ENCODE data around the gene IRAK2. TPM values are rescaled to one million over a fixed set of nuclear protein-coding genes. Genes with fewer than 3 reads are reported as not detected.

Gene IRAK2
- total RNA-seq, 1 donor from 2014 or later: 1.6 TPM

DNA sequence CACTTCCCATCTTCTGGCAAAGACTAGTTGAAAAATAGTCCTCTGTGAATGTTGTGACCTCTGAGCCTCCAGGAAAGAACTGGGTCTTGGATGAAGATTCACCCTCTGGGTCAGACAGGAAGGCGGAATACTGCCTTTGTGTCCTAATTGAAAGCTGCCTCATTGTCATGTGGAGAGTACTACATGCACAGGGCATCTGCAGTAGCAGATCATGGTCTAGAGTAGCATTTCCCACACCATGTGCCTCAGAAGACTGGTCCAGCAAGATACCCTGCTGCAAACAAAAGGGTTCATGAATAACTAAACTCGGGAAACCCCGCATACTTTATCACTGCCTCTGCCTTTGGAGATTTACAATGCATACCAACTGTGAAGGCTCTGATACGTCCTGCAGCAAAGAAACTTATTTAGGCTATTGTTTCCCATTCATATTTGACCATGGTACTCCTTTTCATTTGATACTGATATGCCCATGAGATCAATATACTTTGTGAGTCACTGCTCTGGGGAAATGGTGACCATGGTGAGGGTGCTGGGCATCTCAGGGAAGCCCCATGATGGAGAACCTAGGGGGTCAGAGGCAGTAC, 22.7 kb downstream of the IRAK2 start:
- Histone ChIP-seq H3K4me1 (ENCODE audit: control insufficient read depth in 3 of 3, insufficient read depth in 3 of 3, low read length in 3 of 3) (peaks cover 31 to 47% (median 42%) of the 10 kb centered on the region in 3 donors), H3K9me3 (ENCODE audit: control insufficient read depth in 3 of 3, low read length in 3 of 3) (no peaks in the 10 kb centered on the region), H3K27me3 (ENCODE audit: control insufficient read depth in 3 of 3, insufficient read depth in 3 of 3, low read length in 3 of 3) (no peaks in the 10 kb centered on the region), H3K36me3 (ENCODE audit: control insufficient read depth in 3 of 3, insufficient read depth in 3 of 3, low read length in 3 of 3) (peaks cover 0 to 4% (median 2%) of the 10 kb centered on the region in 3 donors), H3K27ac (ENCODE audit: low read depth, low read length) (no peak overlapping the region), H3K4me3 (ENCODE audit: low read length in 3 of 3) (no peak overlapping the region), H3K9ac (ENCODE audit: low read depth in 1 of 3, low read length in 3 of 3) (no peak overlapping the region)

DNA sequence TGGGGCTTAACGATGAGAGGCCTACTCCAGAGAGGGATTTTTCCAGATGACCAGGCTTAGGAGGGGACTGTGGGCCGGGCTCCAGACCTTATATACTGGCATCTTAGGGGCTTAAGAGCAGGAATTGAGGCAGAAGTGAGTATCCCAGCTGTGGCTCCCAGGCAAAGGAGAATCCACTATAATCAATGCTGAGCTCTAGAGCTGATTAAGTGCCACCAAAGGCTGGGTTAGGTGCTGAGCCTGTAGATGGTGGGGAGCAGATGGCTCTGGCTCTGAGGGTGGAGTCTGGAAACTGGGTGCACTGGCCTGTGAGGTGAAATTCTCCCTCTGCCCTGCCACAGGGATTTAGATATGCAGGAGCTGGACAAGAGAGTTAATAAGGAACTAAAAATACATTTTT, 23.2 kb downstream of the IRAK2 start:
- Histone ChIP-seq H3K27ac (ENCODE audit: low read depth, low read length) (no peak overlapping the region), H3K27me3 (ENCODE audit: control insufficient read depth in 3 of 3, insufficient read depth in 3 of 3, low read length in 3 of 3) (no peaks in the 10 kb centered on the region)

DNA sequence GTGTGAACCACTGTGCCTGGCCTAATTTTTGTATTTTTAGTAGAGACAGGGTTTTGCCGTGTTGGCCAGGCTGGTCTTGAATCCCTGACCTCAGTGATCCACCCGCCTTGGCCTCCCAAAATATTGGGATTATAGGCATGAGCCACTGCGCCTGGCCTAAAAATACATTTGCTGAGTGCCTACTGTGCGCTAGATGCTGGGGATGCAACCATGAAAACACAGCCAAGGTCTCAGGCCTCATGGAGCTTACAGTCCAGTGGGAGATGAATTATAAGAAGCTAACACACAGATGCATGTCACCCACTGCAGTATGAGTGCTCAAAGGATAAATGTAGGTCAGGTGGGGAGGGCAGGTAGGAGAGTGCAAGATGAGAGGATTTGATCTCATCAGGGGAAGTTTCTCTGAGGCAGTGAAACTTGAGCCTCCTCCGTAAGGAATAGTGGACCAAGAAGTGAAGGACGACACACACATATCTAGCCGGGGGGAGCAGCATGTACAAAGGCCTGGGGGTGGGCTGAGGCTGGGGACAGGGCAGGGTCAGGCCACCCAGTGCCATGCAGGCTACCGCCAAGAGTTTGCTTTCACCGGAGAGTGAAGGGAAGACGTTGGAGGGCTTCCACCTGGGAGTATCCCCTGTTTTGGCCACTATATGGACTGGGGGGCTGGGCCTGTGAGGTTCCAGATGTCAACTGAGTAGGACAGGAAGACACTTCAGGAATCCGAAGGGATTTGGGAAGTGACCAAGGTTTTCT, 24.3 kb downstream of the IRAK2 start:
- no peaks in the 10 kb centered on the region for H3K27me3 ChIP-seq (ENCODE audit: control insufficient read depth in 3 of 3, insufficient read depth in 3 of 3, low read length in 3 of 3)
- H3K4me1 ChIP-seq (ENCODE audit: control insufficient read depth in 3 of 3, insufficient read depth in 3 of 3, low read length in 3 of 3): peaks cover 45 to 63% (median 58%) of the 10 kb centered on the region in 3 donors
- H3K9me3 ChIP-seq (ENCODE audit: control insufficient read depth in 3 of 3, low read length in 3 of 3): no peaks in the 10 kb centered on the region
- H3K36me3 ChIP-seq (ENCODE audit: control insufficient read depth in 3 of 3, insufficient read depth in 3 of 3, low read length in 3 of 3): peaks cover 0 to 3% (median 2%) of the 10 kb centered on the region in 3 donors
- peak overlapping the region; percentile 49 to 52 (median 52) for H3K4me3 ChIP-seq (ENCODE audit: low read length in 3 of 3)
- H3K9ac ChIP-seq (ENCODE audit: low read depth in 1 of 3, low read length in 3 of 3): peak overlapping the region; percentile 41 to 51 (median 50)
- H3K27ac ChIP-seq (ENCODE audit: low read depth, low read length): peak overlapping the region; percentile 97

More for the DNA sequence above, 23.2 kb downstream of the IRAK2 start:
- H3K4me1 ChIP-seq (ENCODE audit: control insufficient read depth in 3 of 3, insufficient read depth in 3 of 3, low read length in 3 of 3): peaks cover 37 to 52% (median 47%) of the 10 kb centered on the region in 3 donors
- no peak overlapping the region for H3K9ac ChIP-seq (ENCODE audit: low read depth in 1 of 3, low read length in 3 of 3)
- H3K4me3 ChIP-seq (ENCODE audit: low read length in 3 of 3): no peak overlapping the region
- no peaks in the 10 kb centered on the region for H3K9me3 ChIP-seq (ENCODE audit: control insufficient read depth in 3 of 3, low read length in 3 of 3)
- peaks cover 0 to 4% (median 2%) of the 10 kb centered on the region in 3 donors for H3K36me3 ChIP-seq (ENCODE audit: control insufficient read depth in 3 of 3, insufficient read depth in 3 of 3, low read length in 3 of 3)

DNA sequence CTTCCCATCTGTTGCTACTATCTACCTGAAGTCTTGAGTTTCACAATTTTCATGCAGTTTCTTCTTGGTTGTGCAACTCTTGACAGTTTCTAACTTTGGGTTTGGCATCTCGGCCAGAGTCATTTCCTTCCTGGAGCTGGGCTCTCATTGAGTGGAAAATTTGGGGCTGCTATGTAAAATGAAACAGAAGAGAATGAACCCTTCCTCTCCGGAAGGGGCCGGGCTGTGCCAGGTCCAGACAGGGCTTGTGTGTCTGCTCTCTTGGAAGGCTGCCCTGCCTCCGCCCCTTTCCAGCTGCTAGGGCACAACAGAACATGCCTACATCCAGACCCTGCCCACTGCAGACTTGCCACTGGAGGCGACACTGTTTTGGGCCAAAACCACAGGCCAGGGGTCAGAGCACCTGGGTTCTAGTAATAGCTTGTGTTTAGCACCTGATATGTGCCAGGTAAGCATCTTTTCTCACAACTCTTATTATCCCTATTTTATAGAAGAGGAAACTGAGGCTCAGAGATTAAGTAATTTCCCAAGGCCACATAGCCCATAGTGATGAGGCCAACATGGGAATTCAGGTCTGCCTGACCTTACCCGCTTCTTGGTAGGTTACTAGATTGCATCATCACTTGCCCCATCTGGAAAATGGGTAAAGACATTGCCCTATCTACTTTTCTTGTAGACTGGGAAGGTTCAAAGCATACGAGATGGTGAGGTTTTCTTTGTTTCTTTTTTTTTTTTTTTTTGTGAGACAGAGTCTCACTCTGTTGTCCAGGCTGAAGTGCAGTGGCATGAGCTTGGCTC, 25.0 kb downstream of the IRAK2 start:
- no peaks in the 10 kb centered on the region for H3K9me3 ChIP-seq (ENCODE audit: control insufficient read depth in 3 of 3, low read length in 3 of 3)
- peaks cover 0 to 2% (median 0%) of the 10 kb centered on the region in 3 donors for H3K36me3 ChIP-seq (ENCODE audit: control insufficient read depth in 3 of 3, insufficient read depth in 3 of 3, low read length in 3 of 3)
- peaks cover 53 to 70% (median 66%) of the 10 kb centered on the region in 3 donors for H3K4me1 ChIP-seq (ENCODE audit: control insufficient read depth in 3 of 3, insufficient read depth in 3 of 3, low read length in 3 of 3)
- H3K9ac ChIP-seq (ENCODE audit: low read depth in 1 of 3, low read length in 3 of 3): peak overlapping the region; percentile 41 to 51 (median 50)
- peak overlapping the region; percentile 97 for H3K27ac ChIP-seq (ENCODE audit: low read depth, low read length)
- peak overlapping the region; percentile 49 to 52 (median 52) for H3K4me3 ChIP-seq (ENCODE audit: low read length in 3 of 3)
- H3K27me3 ChIP-seq (ENCODE audit: control insufficient read depth in 3 of 3, insufficient read depth in 3 of 3, low read length in 3 of 3): no peaks in the 10 kb centered on the region

DNA sequence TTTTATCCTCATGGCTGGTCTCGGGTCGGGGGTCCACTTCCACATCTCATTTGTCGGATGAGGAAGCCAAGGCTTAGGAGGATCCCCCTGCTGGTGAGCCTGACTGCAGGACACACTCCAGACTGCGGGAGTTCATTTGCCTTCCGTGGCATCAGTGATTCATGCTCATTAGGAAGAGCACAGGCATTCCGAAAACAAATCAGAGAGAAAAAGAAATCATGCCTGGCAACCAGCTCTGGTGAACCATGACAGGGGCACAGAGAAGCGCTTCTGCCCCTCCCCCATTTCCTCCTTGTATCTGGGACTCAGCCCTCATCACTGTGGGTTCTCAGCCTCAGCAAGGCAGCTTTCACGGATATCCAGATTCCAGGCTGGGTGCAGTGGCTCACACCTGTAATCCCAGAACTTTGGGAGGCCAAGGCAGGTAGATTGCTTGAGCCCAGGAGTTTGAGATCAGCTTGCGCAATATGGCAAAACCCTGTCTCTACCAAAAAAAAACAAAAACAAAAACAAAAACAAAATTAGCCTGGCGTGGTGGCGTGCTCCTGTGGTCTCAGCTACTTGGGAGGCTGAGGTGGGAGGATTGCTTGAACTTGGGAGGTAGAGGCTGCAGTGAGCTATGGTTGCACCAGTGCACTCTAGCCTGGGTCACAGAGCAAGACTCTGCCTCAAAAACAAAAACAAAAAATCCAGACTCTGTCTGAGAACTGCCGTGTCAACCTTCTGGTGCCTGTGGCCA, 28.4 kb downstream of the IRAK2 start:
- H3K9me3 ChIP-seq (ENCODE audit: control insufficient read depth in 3 of 3, low read length in 3 of 3): no peaks in the 10 kb centered on the region
- H3K27me3 ChIP-seq (ENCODE audit: control insufficient read depth in 3 of 3, insufficient read depth in 3 of 3, low read length in 3 of 3): no peaks in the 10 kb centered on the region
- no peaks in the 10 kb centered on the region for H3K36me3 ChIP-seq (ENCODE audit: control insufficient read depth in 3 of 3, insufficient read depth in 3 of 3, low read length in 3 of 3)
- peaks cover 65 to 82% (median 72%) of the 10 kb centered on the region in 3 donors for H3K4me1 ChIP-seq (ENCODE audit: control insufficient read depth in 3 of 3, insufficient read depth in 3 of 3, low read length in 3 of 3)
- peak overlapping the region; percentile 57 to 74 (median 64) for H3K9ac ChIP-seq (ENCODE audit: low read depth in 1 of 3, low read length in 3 of 3)
- peak overlapping the region; percentile 97 for H3K27ac ChIP-seq (ENCODE audit: low read depth, low read length)
- no peak overlapping the region for H3K4me3 ChIP-seq (ENCODE audit: low read length in 3 of 3)

DNA sequence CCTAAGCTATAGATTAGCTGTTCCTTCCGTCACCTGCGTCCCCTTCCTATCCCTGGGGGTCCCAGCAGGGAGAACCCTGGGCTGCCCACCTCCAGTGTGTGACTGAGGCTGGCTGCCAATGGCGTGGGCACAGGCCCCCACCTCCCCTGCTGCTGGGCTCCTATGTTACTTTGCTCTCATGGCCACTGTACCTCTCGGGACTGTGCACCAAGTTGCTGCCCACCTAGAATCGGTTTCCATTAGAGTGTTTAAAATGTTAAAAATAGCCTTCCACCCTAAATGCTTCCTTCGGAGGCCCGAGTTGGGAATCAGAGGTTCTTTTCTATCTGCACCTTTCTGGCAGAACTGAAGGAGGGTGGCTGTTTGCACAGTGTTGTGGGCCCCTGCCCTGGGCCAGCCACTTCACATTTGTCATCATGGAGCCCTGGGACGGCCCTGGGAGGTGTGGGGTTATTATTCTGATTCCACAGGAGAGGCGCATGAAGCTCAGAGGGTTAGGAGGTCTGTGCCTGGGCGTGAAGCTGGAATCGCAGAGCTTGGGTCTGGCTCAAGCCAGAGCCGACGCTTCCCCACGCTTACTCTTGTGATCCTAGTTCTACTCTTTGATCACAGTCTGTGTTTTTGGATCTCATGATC, 29.1 kb downstream of the IRAK2 start:
- H3K9me3 ChIP-seq (ENCODE audit: control insufficient read depth in 3 of 3, low read length in 3 of 3): no peaks in the 10 kb centered on the region
- peak overlapping the region; percentile 48 to 74 (median 64) for H3K9ac ChIP-seq (ENCODE audit: low read depth in 1 of 3, low read length in 3 of 3)
- peak overlapping the region in 2 of 3 donors; percentile 29 to 32 for H3K4me3 ChIP-seq (ENCODE audit: low read length in 3 of 3)
- H3K4me1 ChIP-seq (ENCODE audit: control insufficient read depth in 3 of 3, insufficient read depth in 3 of 3, low read length in 3 of 3): peaks cover 64 to 86% (median 76%) of the 10 kb centered on the region in 3 donors
- no peaks in the 10 kb centered on the region for H3K36me3 ChIP-seq (ENCODE audit: control insufficient read depth in 3 of 3, insufficient read depth in 3 of 3, low read length in 3 of 3)
- H3K27ac ChIP-seq (ENCODE audit: low read depth, low read length): peak overlapping the region; percentile 97
- no peaks in the 10 kb centered on the region for H3K27me3 ChIP-seq (ENCODE audit: control insufficient read depth in 3 of 3, insufficient read depth in 3 of 3, low read length in 3 of 3)

DNA sequence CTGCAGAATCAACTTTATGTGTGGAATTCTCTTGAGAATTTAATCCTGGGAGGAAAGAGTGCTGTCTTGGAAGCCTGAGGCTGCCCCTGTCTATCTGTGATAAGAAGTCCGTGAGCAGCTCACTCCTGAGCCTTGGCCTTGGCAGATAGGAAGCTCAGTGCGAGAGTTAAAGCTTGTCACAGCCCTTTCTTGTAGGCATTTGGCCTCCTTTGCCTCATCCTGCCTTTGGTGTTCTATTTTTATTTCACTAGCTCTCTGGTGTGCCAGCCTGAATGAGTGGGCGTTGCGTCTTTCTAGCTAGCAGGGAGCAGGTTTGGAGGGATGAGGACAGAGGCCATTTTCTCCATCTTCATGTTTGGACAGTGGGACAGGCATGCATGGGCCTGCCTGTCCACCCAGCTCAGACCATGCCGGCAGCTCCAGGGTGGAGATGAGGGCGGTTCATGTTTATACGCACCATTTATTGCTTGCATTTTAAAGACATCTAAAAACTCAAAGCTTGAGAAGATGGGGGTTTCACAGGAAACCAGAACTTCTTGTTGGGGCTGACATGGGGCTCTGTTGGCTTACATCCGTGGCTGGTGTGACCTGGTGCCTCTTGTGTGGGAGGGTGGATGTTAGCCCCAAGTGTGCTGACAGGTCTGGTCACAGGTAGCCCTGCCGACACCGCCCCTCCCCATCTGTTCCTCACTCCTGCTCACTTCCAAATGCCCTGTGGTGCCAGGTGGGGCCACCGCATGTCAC, 29.8 kb downstream of the IRAK2 start:
- Histone ChIP-seq H3K9ac (ENCODE audit: low read depth in 1 of 3, low read length in 3 of 3) (peak overlapping the region; percentile 48 to 74 (median 64)), H3K36me3 (ENCODE audit: control insufficient read depth in 3 of 3, insufficient read depth in 3 of 3, low read length in 3 of 3) (no peaks in the 10 kb centered on the region), H3K27ac (ENCODE audit: low read depth, low read length) (peak overlapping the region; percentile 97), H3K9me3 (ENCODE audit: control insufficient read depth in 3 of 3, low read length in 3 of 3) (no peaks in the 10 kb centered on the region), H3K4me1 (ENCODE audit: control insufficient read depth in 3 of 3, insufficient read depth in 3 of 3, low read length in 3 of 3) (peaks cover 57 to 86% (median 76%) of the 10 kb centered on the region in 3 donors), H3K27me3 (ENCODE audit: control insufficient read depth in 3 of 3, insufficient read depth in 3 of 3, low read length in 3 of 3) (no peaks in the 10 kb centered on the region), H3K4me3 (ENCODE audit: low read length in 3 of 3) (peak overlapping the region in 2 of 3 donors; percentile 29 to 36)

DNA sequence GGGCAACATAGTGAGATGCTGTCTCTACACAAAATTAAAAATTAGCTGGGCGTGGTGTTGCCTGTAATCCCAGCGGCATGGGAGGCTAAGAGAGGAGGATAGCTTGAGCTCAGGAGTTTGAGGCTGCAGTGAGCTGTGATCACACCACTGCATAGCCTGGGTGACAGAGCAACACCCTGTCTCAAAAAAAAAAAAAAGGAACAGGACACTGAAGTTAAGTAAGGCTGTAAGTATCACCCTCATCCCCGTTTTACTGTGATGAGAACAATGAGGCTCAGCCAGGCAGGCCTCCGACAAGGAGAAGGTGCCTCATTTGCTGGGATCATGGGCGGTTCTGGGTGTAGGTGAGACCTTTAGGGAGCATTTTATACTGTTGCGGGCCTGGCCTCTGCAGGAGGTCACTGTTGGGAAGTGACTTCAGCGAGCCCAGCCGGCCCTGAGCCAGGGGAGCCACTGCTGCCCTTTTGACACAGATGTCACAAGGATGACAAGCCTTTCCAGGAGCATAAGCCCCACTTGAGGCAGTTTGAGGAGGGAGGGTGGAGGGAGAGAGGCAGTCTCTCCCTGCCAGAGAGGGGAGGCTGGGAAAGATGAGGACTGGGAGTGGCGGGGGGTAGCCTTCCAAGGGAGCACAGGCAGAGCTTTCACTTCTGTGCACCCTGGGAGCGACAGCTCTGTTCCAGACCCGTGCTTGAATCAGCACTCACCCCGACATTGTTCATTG, 30.8 kb downstream of the IRAK2 start:
- Histone ChIP-seq H3K36me3 (ENCODE audit: control insufficient read depth in 3 of 3, insufficient read depth in 3 of 3, low read length in 3 of 3) (peaks cover 0 to 4% (median 0%) of the 10 kb centered on the region in 3 donors), H3K27me3 (ENCODE audit: control insufficient read depth in 3 of 3, insufficient read depth in 3 of 3, low read length in 3 of 3) (no peaks in the 10 kb centered on the region), H3K4me1 (ENCODE audit: control insufficient read depth in 3 of 3, insufficient read depth in 3 of 3, low read length in 3 of 3) (peaks cover 47 to 78% (median 67%) of the 10 kb centered on the region in 3 donors), H3K4me3 (ENCODE audit: low read length in 3 of 3) (peak overlapping the region in 1 of 3 donors; percentile 19), H3K9ac (ENCODE audit: low read depth in 1 of 3, low read length in 3 of 3) (peak overlapping the region in 2 of 3 donors; percentile 25 to 64), H3K27ac (ENCODE audit: low read depth, low read length) (peak overlapping the region; percentile 97), H3K9me3 (ENCODE audit: control insufficient read depth in 3 of 3, low read length in 3 of 3) (no peaks in the 10 kb centered on the region)

Measured in skeletal muscle tissue (tissue), 4 donors.